Measurements from ENCODE around the gene TPST2. TPM values are rescaled to one million over a fixed set of nuclear protein-coding genes. Genes with fewer than 3 reads are reported as not detected.

TPST2 gene
- polyA plus RNA-seq, 3 donors: 62.8 to 83.8 (median 69.5) TPM

DNA sequence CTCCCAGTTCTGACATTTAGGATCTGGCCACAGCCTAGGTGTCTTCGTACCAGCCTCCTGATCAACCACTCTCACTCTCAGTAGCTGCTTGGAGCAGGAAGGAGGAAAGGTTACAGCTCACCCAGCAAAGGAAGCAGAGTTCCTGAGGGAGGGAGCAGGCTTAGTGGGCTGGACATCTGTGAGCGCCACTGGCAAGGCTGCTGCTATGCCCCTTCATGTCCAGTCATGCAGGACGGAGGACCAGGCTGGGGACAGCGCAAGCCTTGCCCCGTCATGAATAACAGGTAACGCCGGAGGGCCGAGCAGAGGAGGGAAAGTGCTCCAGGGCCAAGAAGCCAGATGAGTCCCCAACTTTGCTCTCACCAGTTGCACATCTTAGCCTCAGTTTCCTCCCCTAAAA lies 25.8 kb downstream of the TPST2 start:
- Histone ChIP-seq H3K79me2 (ENCODE audit: insufficient read depth, low read length) (peaks cover 89% of the 10 kb centered on the region), H3K4me1 (ENCODE audit: control insufficient read depth in 1 of 2, insufficient read depth in 2 of 2, low read length in 2 of 2) (peaks cover 9% of the 10 kb centered on the region in 2 donors), H2AFZ (ENCODE audit: insufficient read depth, low read depth, low read length, poor library complexity, severe bottlenecking) (no peak overlapping the region), H4K20me1 (ENCODE audit: insufficient read depth, low read length) (peaks cover 94% of the 10 kb centered on the region), H3K36me3 (replicated peaks in 1 of 2; ENCODE audit: control insufficient read depth in 1 of 2, insufficient read depth in 2 of 2, low read length in 2 of 2) (peaks cover 22 to 30% of the 10 kb centered on the region in 2 donors), H3K27ac (ENCODE audit: low read depth in 1 of 2, low read length in 2 of 2) (no peak overlapping the region), H3K27me3 (ENCODE audit: control insufficient read depth in 2 of 2, insufficient read depth in 2 of 2, low read length in 2 of 2) (no peaks in the 10 kb centered on the region), H3K4me3 (replicated peaks in 1 of 3; ENCODE audit: low read depth in 2 of 3, low read length in 3 of 3) (no peak overlapping the region), H3K9me3 (replicated peaks in 1 of 2; ENCODE audit: control insufficient read depth in 1 of 2, insufficient read depth in 1 of 2, low read length in 2 of 2) (no peaks in the 10 kb centered on the region), H3K9ac (ENCODE audit: insufficient read depth, low read length, poor library complexity, severe bottlenecking) (no peak overlapping the region), H3K4me2 (replicated peaks; ENCODE audit: extremely low read depth, low read length, poor library complexity, severe bottlenecking) (no peak overlapping the region)
- H3K4me3 Mint-ChIP-seq: no peak overlapping the region
- H3K27ac Mint-ChIP-seq: peak overlapping the region in 2 of 7 donors; percentile 14 to 21
- DNase-seq: no peak
- H3K27me3 Mint-ChIP-seq (ENCODE audit: low read depth in 3 of 3): peaks cover 0 to 2% (median 0%) of the 10 kb centered on the region in 3 donors
- H3K9me3 Mint-ChIP-seq: peaks cover 0 to 1% (median 0%) of the 10 kb centered on the region in 7 donors
- WGBS (ENCODE audit: insufficient coverage): 94% methylated on average over 7 of the region's 8 CpGs
- intact Hi-C loops (cut with micrococcal nuclease): no loop called here
- H3K4me1 Mint-ChIP-seq: peaks cover 23% of the 10 kb centered on the region
- no peak for TF ChIP-seq CTCF (IDR thresholded peaks at IDR 0.05)
- H3K36me3 Mint-ChIP-seq: peaks cover 25 to 47% of the 10 kb centered on the region in 2 donors

- H4K20me1 ChIP-seq (ENCODE audit: insufficient read depth, low read length): peaks cover 93% of the 10 kb centered on the region
- no peaks in the 10 kb centered on the region for H3K27me3 ChIP-seq (ENCODE audit: control insufficient read depth in 2 of 2, insufficient read depth in 2 of 2, low read length in 2 of 2)
- H3K4me1 ChIP-seq (ENCODE audit: control insufficient read depth in 1 of 2, insufficient read depth in 2 of 2, low read length in 2 of 2): peaks cover 9% of the 10 kb centered on the region in 2 donors
- H3K4me2 ChIP-seq (replicated peaks; ENCODE audit: extremely low read depth, low read length, poor library complexity, severe bottlenecking): no peak overlapping the region
- H3K79me2 ChIP-seq (ENCODE audit: insufficient read depth, low read length): peaks cover 89% of the 10 kb centered on the region
- intact Hi-C loops (cut with micrococcal nuclease): no loop called here
- H3K27ac ChIP-seq (ENCODE audit: low read depth in 1 of 2, low read length in 2 of 2): no peak overlapping the region
- Mint-ChIP-seq H3K4me1 (peaks cover 15% of the 10 kb centered on the region), H3K27me3 (ENCODE audit: low read depth in 3 of 3) (peaks cover 0 to 2% (median 0%) of the 10 kb centered on the region in 3 donors), H3K9me3 (peaks cover 0 to 1% (median 0%) of the 10 kb centered on the region in 7 donors), H3K36me3 (peaks cover 21 to 47% of the 10 kb centered on the region in 2 donors), H3K4me3 (peak overlapping the region in 1 of 2 donors; percentile 54), H3K27ac (no peak overlapping the region)
- no peak for DNase-seq
- no peak overlapping the region for H3K4me3 ChIP-seq (replicated peaks in 1 of 3; ENCODE audit: low read depth in 2 of 3, low read length in 3 of 3)
- 87% methylated on average over 3 of the region's 5 CpGs for WGBS (ENCODE audit: insufficient coverage)
- no peak overlapping the region for H2AFZ ChIP-seq (ENCODE audit: insufficient read depth, low read depth, low read length, poor library complexity, severe bottlenecking)
- TF ChIP-seq CTCF (IDR thresholded peaks at IDR 0.05): no peak
- no peak overlapping the region for H3K9ac ChIP-seq (ENCODE audit: insufficient read depth, low read length, poor library complexity, severe bottlenecking)
- no peaks in the 10 kb centered on the region for H3K9me3 ChIP-seq (replicated peaks in 1 of 2; ENCODE audit: control insufficient read depth in 1 of 2, insufficient read depth in 1 of 2, low read length in 2 of 2)
- peaks cover 22 to 27% of the 10 kb centered on the region in 2 donors for H3K36me3 ChIP-seq (replicated peaks in 1 of 2; ENCODE audit: control insufficient read depth in 1 of 2, insufficient read depth in 2 of 2, low read length in 2 of 2)
Measured at GRCh38 chr22:26563022-26563421, 26.9 kb downstream of the TPST2 start.

Data from CD14-positive monocyte (primary cell).